Chondrocyte (in vitro differentiated cells): ENCODE measurements around the gene INSYN2A. TPM values are rescaled to one million over a fixed set of nuclear protein-coding genes. Genes with fewer than 3 reads are reported as not detected.

ENCODE experiments used
- DNase-seq: peaks from one replicate; pipeline ENCODE4 v3.0.0; 2021; ENCODE audit warnings: mixed read lengths, low spot score
- H3K27ac Mint-ChIP-seq: one replicate; pipeline ENCODE4 v1.8.0; 2021; ENCODE audit warnings: mild to moderate bottlenecking, moderate library complexity, mixed read lengths; ENCODE audit not compliant: unreplicated experiment
- H3K27me3 Mint-ChIP-seq: 2 replicates; pipeline ENCODE4 v1.8.0; 2021; ENCODE audit warnings: low read depth, mixed read lengths
- H3K36me3 Mint-ChIP-seq: 2 replicates; pipeline ENCODE4 v1.8.0; 2021; ENCODE audit warnings: low read depth, mixed read lengths
- H3K4me1 Mint-ChIP-seq: 2 replicates; pipeline ENCODE4 v1.8.0; 2021; ENCODE audit warnings: low read depth, mild to moderate bottlenecking, mixed read lengths
- H3K4me3 Mint-ChIP-seq: one replicate; pipeline ENCODE4 v1.8.0; 2021; ENCODE audit warnings: mild to moderate bottlenecking, moderate library complexity, mixed read lengths; ENCODE audit not compliant: unreplicated experiment
- H3K9me3 Mint-ChIP-seq: 2 replicates; pipeline ENCODE4 v1.8.0; 2021; ENCODE audit warnings: low read depth, mixed read lengths
- CTCF ChIP-seq: fragments of 200-600 bp; sonication (generic); IDR thresholded peaks from 2 replicates; pipeline ENCODE4 v1.5.0; 2021; ENCODE audit warnings: antibody characterized with exemption, mild to moderate bottlenecking, moderate library complexity
- total RNA-seq: library from RNA; stranded (reverse); gene quantifications from 3 replicates; pipeline ENCODE4 v1.2.1, GENCODE V29; 2021

The INSYN2A gene
- total RNA-seq, 1 donor from 2014 or later: 0.10 TPM

- DNase-seq: no peak
- TF ChIP-seq CTCF: no peak
- Mint-ChIP-seq H3K4me1 (no peaks in the 10 kb centered on the region), H3K36me3 (peaks cover 6% of the 10 kb centered on the region), H3K4me3 (no peak overlapping the region), H3K9me3 (no peaks in the 10 kb centered on the region), H3K27ac (no peak overlapping the region), H3K27me3 (no peaks in the 10 kb centered on the region)
Observed at GRCh38 chr10:127174866-127175265, 21.5 kb downstream of the INSYN2A start.

- Mint-ChIP-seq H3K27me3 (no peaks in the 10 kb centered on the region), H3K9me3 (no peaks in the 10 kb centered on the region), H3K36me3 (no peaks in the 10 kb centered on the region), H3K4me1 (peaks cover 6% of the 10 kb centered on the region), H3K27ac (no peak overlapping the region), H3K4me3 (no peak overlapping the region)
- DNase-seq: no peak
- TF ChIP-seq CTCF: no peak
Observed at GRCh38 chr10:127168261-127168660, 28.1 kb downstream of the INSYN2A start.

- H3K9me3 Mint-ChIP-seq: no peaks in the 10 kb centered on the region
- no peak for DNase-seq
- no peaks in the 10 kb centered on the region for H3K27me3 Mint-ChIP-seq
- H3K36me3 Mint-ChIP-seq: no peaks in the 10 kb centered on the region
- TF ChIP-seq CTCF: no peak
- H3K4me3 Mint-ChIP-seq: no peak overlapping the region
- H3K4me1 Mint-ChIP-seq: peaks cover 14% of the 10 kb centered on the region
- no peak overlapping the region for H3K27ac Mint-ChIP-seq
Observed at GRCh38 chr10:127162841-127163240, 33.5 kb downstream of the INSYN2A start.

- TF ChIP-seq CTCF: no peak
- DNase-seq: no peak
- Mint-ChIP-seq H3K27me3 (no peaks in the 10 kb centered on the region), H3K36me3 (no peaks in the 10 kb centered on the region), H3K4me1 (peaks cover 26% of the 10 kb centered on the region), H3K27ac (no peak overlapping the region), H3K9me3 (no peaks in the 10 kb centered on the region), H3K4me3 (no peak overlapping the region)
Observed at GRCh38 chr10:127161482-127161881, 34.9 kb downstream of the INSYN2A start.

- Mint-ChIP-seq H3K27me3 (no peaks in the 10 kb centered on the region), H3K36me3 (no peaks in the 10 kb centered on the region), H3K9me3 (no peaks in the 10 kb centered on the region), H3K4me1 (peaks cover 26% of the 10 kb centered on the region), H3K27ac (no peak overlapping the region), H3K4me3 (no peak overlapping the region)
- TF ChIP-seq CTCF: no peak
- no peak for DNase-seq
Observed at GRCh38 chr10:127159648-127160245, 36.6 kb downstream of the INSYN2A start.
